ENCODE data around the gene GSTCD. TPM values are rescaled to one million over a fixed set of nuclear protein-coding genes. Genes with fewer than 3 reads are reported as not detected.

The GSTCD gene
- total RNA-seq, 2 donors from 2014 or later = 24.7 to 30.6 TPM

DNA sequence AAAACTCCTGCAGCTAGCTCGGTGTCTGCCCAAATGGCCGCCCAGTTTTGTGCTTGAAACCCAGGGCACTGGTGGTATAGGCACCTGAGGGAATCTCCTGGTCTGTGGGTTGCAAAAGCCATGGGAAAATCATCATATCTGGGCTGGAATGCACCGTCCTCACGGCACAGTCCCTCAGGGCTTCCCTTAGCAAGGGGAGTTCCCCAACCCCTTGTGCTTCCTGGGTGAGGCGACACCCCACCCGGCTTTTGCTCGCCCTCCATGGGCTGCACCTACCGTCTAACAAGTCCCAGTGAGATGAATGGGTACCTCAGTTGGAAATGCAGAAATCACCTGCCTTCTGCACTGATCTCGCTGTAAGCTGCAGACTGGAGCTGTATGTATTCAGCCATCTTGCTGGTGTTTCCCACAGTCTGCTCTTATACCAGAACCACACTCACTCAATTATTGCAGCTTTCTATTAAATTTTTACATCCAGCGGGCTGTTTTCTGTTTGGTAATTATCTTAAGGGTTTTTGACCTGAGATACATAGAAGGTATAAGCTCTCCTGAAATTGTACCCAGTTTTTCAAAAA lies 150.0 kb downstream of the GSTCD start:
- H3K4me3 Mint-ChIP-seq = no peak overlapping the region
- H3K4me1 Mint-ChIP-seq = no peaks in the 10 kb centered on the region
- peaks cover 70% of the 10 kb centered on the region for H3K9me3 Mint-ChIP-seq
- H3K27me3 Mint-ChIP-seq (ENCODE audit: insufficient read depth) = no peaks in the 10 kb centered on the region
- 92 to 94% methylated on average over 9 to 10 of the region's 10 CpGs for WGBS, 2 experiments (ENCODE audit: insufficient coverage in 1 of 2, insufficient read length in 1 of 2)
- no peak overlapping the region for H3K4me3 ChIP-seq (ENCODE audit: low read length)
- H3K27ac ChIP-seq (ENCODE audit: low read depth, low read length) = no peak overlapping the region
- peaks cover 13% of the 10 kb centered on the region for H3K9me3 ChIP-seq (ENCODE audit: control insufficient read depth, low read length)
- DNase-seq = no peak
- no peaks in the 10 kb centered on the region for H3K27me3 ChIP-seq (ENCODE audit: control insufficient read depth, insufficient read depth, low read length, poor library complexity, severe bottlenecking)
- no peak for TF ChIP-seq CTCF (conservative IDR thresholded peaks at IDR 0.05)
- peaks cover 27% of the 10 kb centered on the region for H3K36me3 Mint-ChIP-seq (ENCODE audit: low read depth)
- no peaks in the 10 kb centered on the region for H3K36me3 ChIP-seq (ENCODE audit: control insufficient read depth, insufficient read depth, low read length)
- H3K4me1 ChIP-seq (ENCODE audit: control insufficient read depth, insufficient read depth, low read length) = no peaks in the 10 kb centered on the region
- H3K9ac ChIP-seq (ENCODE audit: extremely low read depth, low read length, poor library complexity, severe bottlenecking) = no peak overlapping the region
- H3K27ac Mint-ChIP-seq = no peak overlapping the region

DNA sequence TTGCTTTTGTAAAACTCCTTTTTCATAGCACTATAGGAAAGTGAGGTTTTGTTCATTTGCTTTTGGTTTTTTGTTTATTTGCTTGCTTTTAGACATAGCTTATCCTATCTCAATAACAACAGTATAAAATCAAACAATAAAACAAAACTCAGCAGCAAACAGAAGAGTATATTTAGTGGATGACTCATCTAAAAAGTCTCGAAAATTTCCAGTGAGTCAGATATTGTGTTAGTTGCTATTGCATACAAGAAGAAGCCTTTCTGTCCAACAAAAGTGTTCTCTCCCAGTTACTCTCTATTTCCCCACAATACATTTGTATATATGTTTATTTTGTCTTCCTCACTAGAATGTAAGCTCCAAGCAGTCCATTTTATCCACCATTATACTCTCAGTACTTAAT lies 150.6 kb downstream of the GSTCD start:
- peaks cover 13% of the 10 kb centered on the region for H3K9me3 ChIP-seq (ENCODE audit: control insufficient read depth, low read length)
- H3K4me3 ChIP-seq (ENCODE audit: low read length) = no peak overlapping the region
- no peaks in the 10 kb centered on the region for H3K36me3 ChIP-seq (ENCODE audit: control insufficient read depth, insufficient read depth, low read length)
- no peak for DNase-seq
- TF ChIP-seq CTCF (conservative IDR thresholded peaks at IDR 0.05) = no peak
- no peak overlapping the region for H3K27ac Mint-ChIP-seq
- no peaks in the 10 kb centered on the region for H3K4me1 ChIP-seq (ENCODE audit: control insufficient read depth, insufficient read depth, low read length)
- H3K27me3 Mint-ChIP-seq (ENCODE audit: insufficient read depth) = no peaks in the 10 kb centered on the region
- H3K36me3 Mint-ChIP-seq (ENCODE audit: low read depth) = peaks cover 27% of the 10 kb centered on the region
- H3K27ac ChIP-seq (ENCODE audit: low read depth, low read length) = no peak overlapping the region
- 91% methylated on average over 1 of the region's 1 CpG; no CpG with 5 or more reads in 1 of the 2 experiments for WGBS, 2 experiments (ENCODE audit: insufficient coverage in 1 of 2, insufficient read length in 1 of 2)
- H3K27me3 ChIP-seq (ENCODE audit: control insufficient read depth, insufficient read depth, low read length, poor library complexity, severe bottlenecking) = no peaks in the 10 kb centered on the region
- no peak overlapping the region for H3K4me3 Mint-ChIP-seq
- H3K9me3 Mint-ChIP-seq = peaks cover 71% of the 10 kb centered on the region
- H3K9ac ChIP-seq (ENCODE audit: extremely low read depth, low read length, poor library complexity, severe bottlenecking) = no peak overlapping the region
- no peaks in the 10 kb centered on the region for H3K4me1 Mint-ChIP-seq

GRCh38 chr4:105870963-105871362 lies 162.4 kb downstream of the GSTCD start:
- TF ChIP-seq CTCF (conservative IDR thresholded peaks at IDR 0.05) = no peak
- H3K9me3 Mint-ChIP-seq = no peaks in the 10 kb centered on the region
- H3K4me3 Mint-ChIP-seq = no peak overlapping the region
- no peak for DNase-seq
- Histone ChIP-seq H3K9me3 (ENCODE audit: control insufficient read depth, low read length) (no peaks in the 10 kb centered on the region), H3K9ac (ENCODE audit: extremely low read depth, low read length, poor library complexity, severe bottlenecking) (no peak overlapping the region), H3K4me1 (ENCODE audit: control insufficient read depth, insufficient read depth, low read length) (no peaks in the 10 kb centered on the region), H3K4me3 (ENCODE audit: low read length) (no peak overlapping the region), H3K36me3 (ENCODE audit: control insufficient read depth, insufficient read depth, low read length) (no peaks in the 10 kb centered on the region), H3K27me3 (ENCODE audit: control insufficient read depth, insufficient read depth, low read length, poor library complexity, severe bottlenecking) (no peaks in the 10 kb centered on the region), H3K27ac (ENCODE audit: low read depth, low read length) (no peak overlapping the region)
- H3K27me3 Mint-ChIP-seq (ENCODE audit: insufficient read depth) = no peaks in the 10 kb centered on the region
- no peak overlapping the region for H3K27ac Mint-ChIP-seq
- WGBS, 2 experiments (ENCODE audit: insufficient coverage in 1 of 2, insufficient read length in 1 of 2) = 68 to 94% methylated on average over 2 to 3 of the region's 3 CpGs
- no peaks in the 10 kb centered on the region for H3K36me3 Mint-ChIP-seq (ENCODE audit: low read depth)
- no peaks in the 10 kb centered on the region for H3K4me1 Mint-ChIP-seq
